ENCODE results near the gene CPNE2. TPM values are rescaled to one million over a fixed set of nuclear protein-coding genes. Genes with fewer than 3 reads are reported as not detected.

Gene CPNE2
- total and polyA plus RNA-seq, 2 of the 8 experiments (the other 6 are each of a cell fraction or from before 2014, with no cell fraction given), result 10.6 to 39.5 TPM

- Histone ChIP-seq H3K79me1 (ENCODE audit: low read depth, low read length) (no peaks in the 10 kb centered on the region), H3K79me2 (ENCODE audit: control insufficient read depth in 1 of 2, insufficient read depth in 2 of 2, low read length in 2 of 2) (no peaks in the 10 kb centered on the region), H3K56ac (replicated peaks; ENCODE audit: insufficient read length, low read depth, low read length) (no peak overlapping the region), H2BK15ac (ENCODE audit: low read length) (no peak overlapping the region), H4K5ac (ENCODE audit: insufficient read length, low read depth, low read length) (no peak overlapping the region), H2AK5ac (ENCODE audit: low read depth, low read length) (no peak overlapping the region), H2BK5ac (ENCODE audit: low read depth, low read length) (no peak overlapping the region), H4K8ac (ENCODE audit: extremely low read depth, insufficient read depth, low read length) (no peak overlapping the region), H3K4me2 (ENCODE audit: insufficient read depth in 1 of 2, low read depth in 2 of 2, low read length in 2 of 2) (no peak overlapping the region), H3K23ac (ENCODE audit: insufficient read length) (no peak overlapping the region), H2BK12ac (ENCODE audit: low read depth, low read length) (no peak overlapping the region), H3K9me3 (ENCODE audit: insufficient read depth in 2 of 2, low read depth in 1 of 2, low read length in 1 of 2) (no peaks in the 10 kb centered on the region), H2BK20ac (ENCODE audit: low read length) (no peak overlapping the region), H3K4me1 (replicated peaks in 1 of 4; ENCODE audit: control insufficient read depth in 3 of 4, insufficient read depth in 4 of 4, low read length in 3 of 4) (peaks cover 0 to 6% (median 0%) of the 10 kb centered on the region in 4 experiments; a peak in 4 of 7 replicates), H3K27me3 (replicated peaks in 1 of 4; ENCODE audit: control insufficient read depth in 3 of 4, extremely low read depth in 1 of 4, insufficient read depth in 3 of 4, low read length in 3 of 4) (peaks cover 0 to 6% (median 5%) of the 10 kb centered on the region in 4 experiments; a peak in 6 of 7 replicates), H3K9ac (replicated peaks in 1 of 4; ENCODE audit: extremely low read depth in 1 of 4, low read depth in 3 of 4, low read length in 3 of 4) (no peak overlapping the region), H3K36me3 (ENCODE audit: control insufficient read depth in 2 of 4, insufficient read depth in 4 of 4, low read length in 3 of 4) (no peaks in the 10 kb centered on the region), H3K27ac (ENCODE audit: low read depth, low read length) (no peak overlapping the region), H4K20me1 (replicated peaks in 1 of 2; ENCODE audit: control insufficient read depth in 1 of 2, insufficient read depth in 2 of 2, low read length in 2 of 2) (no peaks in the 10 kb centered on the region), H3K4me3 (ENCODE audit: extremely low read depth in 1 of 4, insufficient read depth in 2 of 4, low read depth in 3 of 4, low read length in 4 of 4) (no peak overlapping the region), H2BK120ac (replicated peaks; ENCODE audit: low read depth, low read length) (no peak overlapping the region), H3K18ac (ENCODE audit: extremely low read depth, low read length) (no peak overlapping the region), H3K4ac (replicated peaks; ENCODE audit: insufficient read length, low read depth, low read length) (no peak overlapping the region), H2AFZ (ENCODE audit: low read length) (no peak overlapping the region), H3K14ac (ENCODE audit: insufficient read length) (no peak overlapping the region), H4K91ac (replicated peaks; ENCODE audit: insufficient read length, low read length) (no peak overlapping the region), H3K23me2 (ENCODE audit: low read depth, low read length) (no peaks in the 10 kb centered on the region; the same call in 1 of the 2 replicates)
- 77% methylated on average over 2 of the region's 2 CpGs; no CpG with 5 or more reads in 1 of the 2 experiments for WGBS, 2 experiments (ENCODE audit: extremely low coverage in 1 of 2, insufficient coverage in 1 of 2, insufficient read length in 1 of 2, insufficient replicate concordance in 2 of 2, low coverage in 1 of 2, low lambda C conversion rate in 2 of 2, missing lambda C conversion rate in 1 of 2)
- FAIRE-seq (no peak), DNase-seq (ENCODE audit: low read depth in 1 of 2, low spot score in 2 of 2) (no peak)
- ChIA-PET CTCF (ENCODE audit: partially characterized antibody) (interaction anchor here (0.9 to 7.0 kb wide), 8 partner anchors 10 to 331 kb away, joined by 3 to 100 read pairs (median 4); no protein-coding TSS in a partner anchor), POLR2A (ENCODE audit: partially characterized antibody) (no interaction called here)
- TF ChIP-seq CEBPB (IDR thresholded peaks at IDR 0.05; ENCODE audit: low read depth, low read length), result no peak
- TF ChIP-seq KDM1A (IDR thresholded peaks at IDR 0.05; ENCODE audit: borderline replicate concordance, low read length), result no peak
- TF ChIP-seq CBX5 (IDR thresholded peaks at IDR 0.05; ENCODE audit: low read depth, low read length), result no peak
- no peak for TF ChIP-seq CREB1 (IDR thresholded peaks at IDR 0.05)
- TF ChIP-seq TBP (IDR thresholded peaks at IDR 0.05; ENCODE audit: low read depth, low read length), result no peak
- TF ChIP-seq HDAC2 (IDR thresholded peaks at IDR 0.05; ENCODE audit: borderline replicate concordance in 1 of 2, low read depth in 2 of 2, low read length in 2 of 2), result no peak
- no peak for TF ChIP-seq GABPA (IDR thresholded peaks at IDR 0.05; ENCODE audit: borderline replicate concordance, insufficient read depth, low read length)
- TF ChIP-seq SIN3A (conservative IDR thresholded peaks at IDR 0.05 in 1 of 2, IDR thresholded peaks at IDR 0.05 in 1 of 2; ENCODE audit: low read depth in 1 of 2, low read length in 2 of 2), result no peak
- TF ChIP-seq ZNF274 (IDR thresholded peaks at IDR 0.05; ENCODE audit: borderline replicate concordance, extremely low read depth, low read length), result no peak
- TF ChIP-seq E2F6 (IDR thresholded peaks at IDR 0.05), result no peak
- no peak for TF ChIP-seq POLR2AphosphoS5 (IDR thresholded peaks at IDR 0.05; ENCODE audit: low read depth, low read length)
- TF ChIP-seq POLR2A (IDR thresholded peaks at IDR 0.05; ENCODE audit: control extremely low read depth in 1 of 2, low read depth in 2 of 2, low read length in 2 of 2), result no peak
- TF ChIP-seq KDM4A (IDR thresholded peaks at IDR 0.05; ENCODE audit: low read depth, low read length, severe bottlenecking), result no peak
These were observed 5.4 kb upstream of the CPNE2 start for GRCh38 chr16:57087003-57087402.
